Measurements from ENCODE around the gene TRAF2. TPM values are rescaled to one million over a fixed set of nuclear protein-coding genes. Genes with fewer than 3 reads are reported as not detected.

The TRAF2 gene
- total and polyA plus RNA-seq, 2 of the 13 experiments (the other 11 are each of a cell fraction or from before 2014, with no cell fraction given) = 12.4 to 13.6 TPM

DNA sequence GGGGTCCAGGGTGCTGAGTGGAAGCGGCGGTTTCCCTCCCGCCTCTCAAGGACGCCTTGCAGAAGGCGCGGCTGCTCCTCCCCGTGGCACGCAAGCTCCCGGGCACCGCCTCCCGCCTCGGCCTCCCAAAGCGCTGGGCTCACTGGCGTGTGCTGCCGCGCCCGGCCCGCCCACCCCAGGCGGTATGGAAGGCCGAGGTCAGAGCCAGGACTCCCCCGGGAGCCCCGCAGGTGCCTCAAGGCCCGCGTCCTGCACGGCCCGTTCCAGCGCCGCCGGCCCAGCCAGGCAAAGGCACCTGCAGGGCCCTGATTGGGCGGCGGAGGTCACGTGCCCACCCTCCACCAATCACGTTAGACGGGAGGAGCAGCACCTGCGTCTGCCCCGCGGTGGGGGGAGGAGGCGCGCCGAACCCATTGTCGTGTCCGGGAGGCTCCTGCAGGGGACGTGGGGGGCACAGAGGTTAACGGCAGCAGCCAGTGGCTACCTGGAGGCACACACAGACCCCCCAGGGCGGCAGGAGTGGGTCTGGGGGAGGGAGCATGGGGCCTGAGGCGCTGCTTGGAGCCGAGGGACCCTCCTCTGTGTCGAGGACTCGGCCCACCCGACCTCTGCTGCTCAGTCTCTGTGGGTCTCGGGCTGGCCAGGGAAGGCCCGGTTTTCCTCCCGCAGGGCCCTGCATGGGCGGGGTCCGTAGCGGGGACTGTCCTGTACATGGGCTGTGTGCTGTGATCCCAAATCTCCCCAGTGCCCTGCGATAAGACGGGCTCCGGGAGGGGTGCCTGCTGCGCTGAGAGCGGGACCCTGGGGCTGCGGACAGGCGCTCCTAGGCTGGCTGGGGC lies 63.7 kb downstream of the TRAF2 start (continued):
- TF ChIP-seq ZBTB1 (CRISPR knock-in tag; IDR thresholded peaks at IDR 0.05; ENCODE audit: borderline replicate concordance) = 0 out of 2 replicates have a peak, but pooled peaks have one; percentile 33
- TF ChIP-seq BRCA1 (CRISPR knock-in tag; IDR thresholded peaks at IDR 0.05) = no peak
- TF ChIP-seq MBNL3 (CRISPR knock-in tag; conservative IDR thresholded peaks at IDR 0.05) = no peak
- TF ChIP-seq, protein P1, sequence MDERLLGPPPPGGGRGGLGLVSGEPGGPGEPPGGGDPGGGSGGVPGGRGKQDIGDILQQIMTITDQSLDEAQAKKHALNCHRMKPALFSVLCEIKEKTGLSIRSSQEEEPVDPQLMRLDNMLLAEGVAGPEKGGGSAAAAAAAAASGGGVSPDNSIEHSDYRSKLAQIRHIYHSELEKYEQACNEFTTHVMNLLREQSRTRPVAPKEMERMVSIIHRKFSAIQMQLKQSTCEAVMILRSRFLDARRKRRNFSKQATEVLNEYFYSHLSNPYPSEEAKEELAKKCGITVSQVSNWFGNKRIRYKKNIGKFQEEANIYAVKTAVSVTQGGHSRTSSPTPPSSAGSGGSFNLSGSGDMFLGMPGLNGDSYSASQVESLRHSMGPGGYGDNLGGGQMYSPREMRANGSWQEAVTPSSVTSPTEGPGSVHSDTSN (CRISPR knock-in tag; IDR thresholded peaks at IDR 0.05) = no peak
- TF ChIP-seq SMAD3 (CRISPR knock-in tag; IDR thresholded peaks at IDR 0.05) = no peak
- TF ChIP-seq POLR2AphosphoS5 (IDR thresholded peaks at IDR 0.05; ENCODE audit: low read depth, low read length) = peak; percentile 81
- TF ChIP-seq, protein P2, sequence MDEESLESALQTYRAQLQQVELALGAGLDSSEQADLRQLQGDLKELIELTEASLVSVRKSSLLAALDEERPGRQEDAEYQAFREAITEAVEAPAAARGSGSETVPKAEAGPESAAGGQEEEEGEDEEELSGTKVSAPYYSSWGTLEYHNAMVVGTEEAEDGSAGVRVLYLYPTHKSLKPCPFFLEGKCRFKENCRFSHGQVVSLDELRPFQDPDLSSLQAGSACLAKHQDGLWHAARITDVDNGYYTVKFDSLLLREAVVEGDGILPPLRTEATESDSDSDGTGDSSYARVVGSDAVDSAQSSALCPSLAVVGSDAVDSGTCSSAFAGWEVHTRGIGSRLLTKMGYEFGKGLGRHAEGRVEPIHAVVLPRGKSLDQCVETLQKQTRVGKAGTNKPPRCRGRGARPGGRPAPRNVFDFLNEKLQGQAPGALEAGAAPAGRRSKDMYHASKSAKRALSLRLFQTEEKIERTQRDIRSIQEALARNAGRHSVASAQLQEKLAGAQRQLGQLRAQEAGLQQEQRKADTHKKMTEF (CRISPR knock-in tag; IDR thresholded peaks at IDR 0.05) = peak; percentile 80
- no peak for TF ChIP-seq ZNF343 (CRISPR knock-in tag; IDR thresholded peaks at IDR 0.05)
- no peak for TF ChIP-seq RFX5 (IDR thresholded peaks at IDR 0.05; ENCODE audit: low read depth, low read length)
- TF ChIP-seq, protein P3, sequence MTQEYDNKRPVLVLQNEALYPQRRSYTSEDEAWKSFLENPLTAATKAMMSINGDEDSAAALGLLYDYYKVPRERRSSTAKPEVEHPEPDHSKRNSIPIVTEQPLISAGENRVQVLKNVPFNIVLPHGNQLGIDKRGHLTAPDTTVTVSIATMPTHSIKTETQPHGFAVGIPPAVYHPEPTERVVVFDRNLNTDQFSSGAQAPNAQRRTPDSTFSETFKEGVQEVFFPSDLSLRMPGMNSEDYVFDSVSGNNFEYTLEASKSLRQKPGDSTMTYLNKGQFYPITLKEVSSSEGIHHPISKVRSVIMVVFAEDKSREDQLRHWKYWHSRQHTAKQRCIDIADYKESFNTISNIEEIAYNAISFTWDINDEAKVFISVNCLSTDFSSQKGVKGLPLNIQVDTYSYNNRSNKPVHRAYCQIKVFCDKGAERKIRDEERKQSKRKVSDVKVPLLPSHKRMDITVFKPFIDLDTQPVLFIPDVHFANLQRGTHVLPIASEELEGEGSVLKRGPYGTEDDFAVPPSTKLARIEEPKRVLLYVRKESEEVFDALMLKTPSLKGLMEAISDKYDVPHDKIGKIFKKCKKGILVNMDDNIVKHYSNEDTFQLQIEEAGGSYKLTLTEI (CRISPR knock-in tag; conservative IDR thresholded peaks at IDR 0.05) = no peak
- no peak for TF ChIP-seq HOXA5 (CRISPR knock-in tag; IDR thresholded peaks at IDR 0.05)
- peak; percentile 82 for TF ChIP-seq SALL2 (CRISPR knock-in tag; IDR thresholded peaks at IDR 0.05)
- peak; percentile 55; the same call in 1 of the 2 replicates for TF ChIP-seq WIZ (CRISPR knock-in tag; IDR thresholded peaks at IDR 0.05)
- TF ChIP-seq, protein P4, sequence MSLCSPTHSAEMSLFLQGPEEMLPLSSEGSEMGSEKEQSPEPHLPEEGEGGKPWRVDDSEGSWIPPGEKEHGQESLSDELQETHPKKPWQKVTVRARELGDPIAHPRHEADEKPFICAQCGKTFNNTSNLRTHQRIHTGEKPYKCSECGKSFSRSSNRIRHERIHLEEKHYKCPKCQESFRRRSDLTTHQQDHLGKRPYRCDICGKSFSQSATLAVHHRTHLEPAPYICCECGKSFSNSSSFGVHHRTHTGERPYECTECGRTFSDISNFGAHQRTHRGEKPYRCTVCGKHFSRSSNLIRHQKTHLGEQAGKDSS (CRISPR knock-in tag; IDR thresholded peaks at IDR 0.05; ENCODE audit: borderline replicate concordance, low read depth) = no peak
- no peak for TF ChIP-seq ASH2L (IDR thresholded peaks at IDR 0.05; ENCODE audit: insufficient read length, low read depth, low read length)
- TF ChIP-seq RBM22 (optimal IDR thresholded peaks at IDR 0.05; ENCODE audit: low read length) = no peak
- no peak for TF ChIP-seq ZFP36L2 (CRISPR knock-in tag; IDR thresholded peaks at IDR 0.05)
- peak; percentile 42 for TF ChIP-seq TAF15 (IDR thresholded peaks at IDR 0.05; ENCODE audit: low read depth, low read length, poor library complexity, severe bottlenecking)
- no peak for TF ChIP-seq NCOA5 (CRISPR knock-in tag; IDR thresholded peaks at IDR 0.05)
- TF ChIP-seq, protein P5, sequence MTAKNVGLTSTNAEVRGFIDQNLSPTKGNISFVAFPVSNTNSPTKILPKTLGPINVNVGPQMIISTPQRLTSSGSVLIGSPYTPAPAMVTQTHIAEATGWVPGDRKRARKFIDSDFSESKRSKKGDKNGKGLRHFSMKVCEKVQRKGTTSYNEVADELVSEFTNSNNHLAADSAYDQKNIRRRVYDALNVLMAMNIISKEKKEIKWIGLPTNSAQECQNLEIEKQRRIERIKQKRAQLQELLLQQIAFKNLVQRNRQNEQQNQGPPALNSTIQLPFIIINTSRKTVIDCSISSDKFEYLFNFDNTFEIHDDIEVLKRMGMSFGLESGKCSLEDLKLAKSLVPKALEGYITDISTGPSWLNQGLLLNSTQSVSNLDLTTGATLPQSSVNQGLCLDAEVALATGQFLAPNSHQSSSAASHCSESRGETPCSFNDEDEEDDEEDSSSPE (CRISPR knock-in tag; IDR thresholded peaks at IDR 0.05) = no peak
- TF ChIP-seq ZNF547 (CRISPR knock-in tag; IDR thresholded peaks at IDR 0.05) = peak; percentile 73
- peak; percentile 56; the same call in 1 of the 2 replicates for TF ChIP-seq ZMAT3 (CRISPR knock-in tag; conservative IDR thresholded peaks at IDR 0.05)
